CD14-positive monocyte (primary cell): Measurements from ENCODE around the gene TULP1. TPM values are rescaled to one million over a fixed set of nuclear protein-coding genes. Genes with fewer than 3 reads are reported as not detected.
A peak's percentile ranks its signal among the peaks of the same experiment; 100 is the strongest.

Experiments used
- DNase-seq, 3 donors: peaks; one replicate each; pipeline ENCODE4 v3.0.0-alpha.2; 2011 to 2022
- H2AFZ ChIP-seq: 2 replicates; pipeline ENCODE4 v1.6.0; 2012; ENCODE audit warnings: mild to moderate bottlenecking, low read depth, low read length, inconsistent platforms; ENCODE audit not compliant: insufficient read depth, poor library complexity, severe bottlenecking
- H3K27ac ChIP-seq, 2 donors: 1 replicate in 1 of 2; 2 replicates in 1 of 2; pipeline ENCODE4 v1.5.1; 2012 to 2013; ENCODE audit warnings: low read length in 2 of 2, control low read depth in 1 of 2, inconsistent platforms in 1 of 2, low read depth in 1 of 2, mild to moderate bottlenecking in 1 of 2
- H3K27me3 ChIP-seq, 2 donors: one replicate each; pipeline versions ENCODE4 v1.6.0 to v1.6.1; 2011 to 2013; ENCODE audit warnings: low read length in 2 of 2; ENCODE audit not compliant: control insufficient read depth in 2 of 2, insufficient read depth in 2 of 2
- H3K36me3 ChIP-seq, 2 donors: replicated peaks in 1 of 2; 1 replicate in 1 of 2; 2 replicates in 1 of 2; pipeline versions ENCODE4 v1.5.1 to v1.6.1; 2012 to 2013; ENCODE audit warnings: low read length in 2 of 2, control low read depth in 1 of 2, inconsistent platforms in 1 of 2, mild to moderate bottlenecking in 1 of 2; ENCODE audit not compliant: insufficient read depth in 2 of 2, control insufficient read depth in 1 of 2
- H3K4me1 ChIP-seq, 2 donors: 1 replicate in 1 of 2; 2 replicates in 1 of 2; pipeline versions ENCODE4 v1.5.1 to v1.6.1; 2012 to 2013; ENCODE audit warnings: low read length in 2 of 2, control low read depth in 1 of 2, inconsistent platforms in 1 of 2, mild to moderate bottlenecking in 1 of 2, moderate library complexity in 1 of 2; ENCODE audit not compliant: insufficient read depth in 2 of 2, control insufficient read depth in 1 of 2
- H3K4me2 ChIP-seq: replicated peaks from 2 replicates; pipeline ENCODE3; 2012; ENCODE audit warnings: low read length, moderate library complexity, mild to moderate bottlenecking; ENCODE audit not compliant: poor library complexity, severe bottlenecking; ENCODE audit errors: extremely low read depth
- H3K4me3 ChIP-seq, 3 experiments: fragments of 200-600 bp in 1 of 3; sonication (generic) in 1 of 3; replicated peaks in 1 of 3; 1 replicate in 2 of 3; 2 replicates in 1 of 3; pipeline ENCODE4 v1.5.1; 2011 to 2013; ENCODE audit warnings: low read length in 3 of 3, mild to moderate bottlenecking in 3 of 3, control low read depth in 2 of 3, low read depth in 2 of 3, inconsistent platforms in 1 of 3, moderate library complexity in 1 of 3
- H3K79me2 ChIP-seq: 2 replicates; pipeline ENCODE4 v1.6.0; 2012; ENCODE audit warnings: mild to moderate bottlenecking, control low read depth, inconsistent platforms, low read length, moderate library complexity; ENCODE audit not compliant: insufficient read depth
- H3K9ac ChIP-seq: 2 replicates; pipeline ENCODE4 v1.6.0; 2017; ENCODE audit warnings: low read length, mild to moderate bottlenecking; ENCODE audit not compliant: insufficient read depth, poor library complexity, severe bottlenecking
- H3K9me3 ChIP-seq, 2 donors: replicated peaks in 1 of 2; 1 replicate in 1 of 2; 2 replicates in 1 of 2; pipeline versions ENCODE4 v1.5.1 to v1.6.1; 2012 to 2013; ENCODE audit warnings: low read length in 2 of 2, control low read depth in 1 of 2; ENCODE audit not compliant: control insufficient read depth in 1 of 2, insufficient read depth in 1 of 2
- H4K20me1 ChIP-seq: 2 replicates; pipeline ENCODE4 v1.6.0; 2012; ENCODE audit warnings: mild to moderate bottlenecking, low read length, control low read depth, moderate library complexity; ENCODE audit not compliant: insufficient read depth
- H3K27ac Mint-ChIP-seq, 7 donors: one replicate each; pipeline ENCODE4 v1.8.0; 2020; ENCODE audit warnings: mild to moderate bottlenecking in 7 of 7, mixed read lengths in 7 of 7, moderate library complexity in 6 of 7, inconsistent platforms in 2 of 7
- H3K27me3 Mint-ChIP-seq, 3 donors: one replicate each; pipeline ENCODE4 v1.8.0; 2021 to 2022; ENCODE audit warnings: low read depth in 3 of 3, mild to moderate bottlenecking in 3 of 3, mixed read lengths in 3 of 3, moderate library complexity in 3 of 3, inconsistent platforms in 1 of 3
- H3K36me3 Mint-ChIP-seq, 2 donors: one replicate each; pipeline ENCODE4 v1.8.0; 2020; ENCODE audit warnings: mixed read lengths in 2 of 2, inconsistent platforms in 1 of 2, mild to moderate bottlenecking in 1 of 2
- H3K4me1 Mint-ChIP-seq: one replicate; pipeline ENCODE4 v1.8.0; 2020; ENCODE audit warnings: mild to moderate bottlenecking, mixed read lengths
- H3K4me3 Mint-ChIP-seq, 2 donors: one replicate each; pipeline ENCODE4 v1.8.0; 2020; ENCODE audit warnings: mild to moderate bottlenecking in 2 of 2, mixed read lengths in 2 of 2, moderate library complexity in 1 of 2
- H3K9me3 Mint-ChIP-seq, 7 donors: one replicate each; pipeline ENCODE4 v1.8.0; 2020 to 2022; ENCODE audit warnings: mixed read lengths in 7 of 7, mild to moderate bottlenecking in 6 of 7, moderate library complexity in 6 of 7, inconsistent platforms in 2 of 7
- WGBS: methylation state at CpG from one replicate; pipeline ENCODE4 v1.1.5; 2013; ENCODE audit warnings: missing lambda C conversion rate; ENCODE audit not compliant: insufficient coverage; 5-methylcytosine and 5-hydroxymethylcytosine counted together
- intact Hi-C, 2 donors: fragments of 100-400 bp; cut with micrococcal nuclease; formaldehyde crosslinking; loops; one replicate each; pipeline versions ENCODE4 v1.15.0 to v1.15.1; 2023
- polyA plus RNA-seq, 3 donors: library from polyadenylated mRNA; depleted of rRNA in 1 of 3; unstranded in 2 of 3; stranded (reverse) in 1 of 3; fragments of 300-500 nt in 2 of 3; fragments of >200 nt in 1 of 3; fragmentation: Illumina TruSeq in 2 of 3; gene quantifications; 1 replicate in 2 of 3; 2 replicates in 1 of 3; pipeline ENCODE4 v1.2.3, GENCODE V29; 2012 to 2021
- TF ChIP-seq, protein P1 (sequence below): fragments of 200-600 bp; IDR thresholded peaks from one replicate; pipeline ENCODE4 v1.8.0; 2022; ENCODE audit warnings: antibody characterized with exemption, mild to moderate bottlenecking

TULP1 gene
- polyA plus RNA-seq, 3 donors, result not detected

- DNase-seq, result no peak
- Mint-ChIP-seq H3K9me3 (peaks cover 0 to 2% (median 0%) of the 10 kb centered on the region in 7 donors), H3K4me1 (peaks cover 38% of the 10 kb centered on the region), H3K27ac (peak overlapping the region in 4 of 7 donors; percentile 56 to 82 (median 71)), H3K27me3 (peaks cover 12 to 26% (median 20%) of the 10 kb centered on the region in 3 donors), H3K36me3 (peaks cover 13 to 14% of the 10 kb centered on the region in 2 donors), H3K4me3 (peak overlapping the region; percentile 82 to 86)
- H3K36me3 ChIP-seq, result peaks cover 0 to under 1% of the 10 kb centered on the region in 2 donors
- H3K4me3 ChIP-seq, result peak overlapping the region in 1 of 3 experiments; percentile 84
- H3K9ac ChIP-seq, result no peak overlapping the region
- peaks cover 4% of the 10 kb centered on the region for H3K79me2 ChIP-seq
- WGBS, result 2% methylated on average over 5 of the region's 20 CpGs
- H3K27me3 ChIP-seq, result peaks cover 0 to 7% of the 10 kb centered on the region in 2 donors
- peaks cover 29 to 37% of the 10 kb centered on the region in 2 donors for H3K4me1 ChIP-seq
- intact Hi-C loops, result loop anchor here in 1 of 2 donors (1.0 kb wide), 1 partner anchor 109 kb away; the partner anchor contains the start of gene PPARD
- peak overlapping the region; percentile 82 for H2AFZ ChIP-seq
- TF ChIP-seq, protein P1, sequence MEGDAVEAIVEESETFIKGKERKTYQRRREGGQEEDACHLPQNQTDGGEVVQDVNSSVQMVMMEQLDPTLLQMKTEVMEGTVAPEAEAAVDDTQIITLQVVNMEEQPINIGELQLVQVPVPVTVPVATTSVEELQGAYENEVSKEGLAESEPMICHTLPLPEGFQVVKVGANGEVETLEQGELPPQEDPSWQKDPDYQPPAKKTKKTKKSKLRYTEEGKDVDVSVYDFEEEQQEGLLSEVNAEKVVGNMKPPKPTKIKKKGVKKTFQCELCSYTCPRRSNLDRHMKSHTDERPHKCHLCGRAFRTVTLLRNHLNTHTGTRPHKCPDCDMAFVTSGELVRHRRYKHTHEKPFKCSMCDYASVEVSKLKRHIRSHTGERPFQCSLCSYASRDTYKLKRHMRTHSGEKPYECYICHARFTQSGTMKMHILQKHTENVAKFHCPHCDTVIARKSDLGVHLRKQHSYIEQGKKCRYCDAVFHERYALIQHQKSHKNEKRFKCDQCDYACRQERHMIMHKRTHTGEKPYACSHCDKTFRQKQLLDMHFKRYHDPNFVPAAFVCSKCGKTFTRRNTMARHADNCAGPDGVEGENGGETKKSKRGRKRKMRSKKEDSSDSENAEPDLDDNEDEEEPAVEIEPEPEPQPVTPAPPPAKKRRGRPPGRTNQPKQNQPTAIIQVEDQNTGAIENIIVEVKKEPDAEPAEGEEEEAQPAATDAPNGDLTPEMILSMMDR, result no peak
- no peaks in the 10 kb centered on the region for H4K20me1 ChIP-seq
- H3K27ac ChIP-seq, result no peak overlapping the region
- H3K9me3 ChIP-seq, result no peaks in the 10 kb centered on the region
- H3K4me2 ChIP-seq, result peak overlapping the region; percentile 86
These were observed 61.1 kb downstream of the TULP1 start for GRCh38 chr6:35451354-35452182.

DNA sequence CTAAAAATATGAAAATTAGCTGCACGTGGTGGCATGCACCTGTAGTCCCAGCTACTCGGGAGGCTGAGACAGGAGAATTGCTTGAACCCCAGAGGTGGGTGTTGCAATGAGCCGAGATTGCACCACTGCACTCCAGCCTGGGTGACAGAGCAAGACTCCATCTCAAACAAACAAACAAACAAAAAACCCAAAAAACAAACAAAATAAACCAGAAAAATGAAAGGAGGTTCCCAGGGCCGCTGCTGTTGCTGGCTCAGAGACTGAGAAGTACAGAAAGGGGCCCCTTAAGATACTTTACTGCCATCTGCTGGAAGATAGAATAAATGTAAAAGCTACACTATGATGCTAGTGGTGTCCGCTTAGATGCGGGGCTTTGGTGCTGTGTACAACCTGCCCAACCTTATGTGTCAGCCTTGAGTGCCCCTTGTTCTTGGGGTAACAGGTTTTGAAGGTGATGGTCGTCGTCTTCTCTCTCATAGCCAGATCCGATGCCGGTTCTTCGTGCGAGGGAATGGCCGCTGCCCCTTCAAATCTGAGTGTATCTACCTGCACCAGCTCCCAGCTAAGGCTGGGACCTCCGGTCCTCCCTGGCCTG lies 63.3 kb downstream of the TULP1 start:
- Mint-ChIP-seq H3K27ac (peak overlapping the region in 1 of 7 donors; percentile 75), H3K4me1 (peaks cover 32% of the 10 kb centered on the region), H3K27me3 (peaks cover 15 to 32% (median 26%) of the 10 kb centered on the region in 3 donors), H3K36me3 (no peaks in the 10 kb centered on the region), H3K4me3 (no peak overlapping the region), H3K9me3 (peaks cover 0 to 2% (median 0%) of the 10 kb centered on the region in 7 donors)
- Histone ChIP-seq H3K4me1 (peaks cover 26 to 31% of the 10 kb centered on the region in 2 donors), H4K20me1 (no peaks in the 10 kb centered on the region), H3K27ac (no peak overlapping the region), H3K4me3 (no peak overlapping the region), H3K4me2 (no peak overlapping the region), H3K9ac (no peak overlapping the region), H3K9me3 (no peaks in the 10 kb centered on the region), H3K79me2 (peaks cover 4% of the 10 kb centered on the region), H3K36me3 (no peaks in the 10 kb centered on the region), H3K27me3 (peaks cover 0 to 7% of the 10 kb centered on the region in 2 donors), H2AFZ (no peak overlapping the region)
- intact Hi-C loops, result loop anchor here (1.0 to 5.0 kb wide), 3 partner anchors 107 to 152 kb away; partner anchors contain the start of genes DEF6 (in 2 of the 2) and PPARD (in 1 of the 2)
- WGBS, result 35% methylated on average over 9 of the region's 14 CpGs
- TF ChIP-seq, protein P1, result peak; percentile 78
- peak; percentile 58 to 85 (median 70) for DNase-seq
